WTC11 (cell line): ENCODE measurements around the gene RBM28.

Experiments
- PRDM15 ChIP-seq: sonication (generic); formaldehyde crosslinking; IDR thresholded peaks from 2 replicates; pipeline ENCODE4 v1.8.0; 2022; ENCODE audit warnings: missing genetic modification reagents
- TF ChIP-seq, protein P1 (sequence below): fragments of 250-450 bp; sonication (Bioruptor Pico); IDR thresholded peaks from 2 replicates; pipeline ENCODE4 v1.9.0; 2021; ENCODE audit warnings: mild to moderate bottlenecking, borderline replicate concordance
- TF ChIP-seq, protein P2 (sequence below): sonication (generic); formaldehyde crosslinking; IDR thresholded peaks from 2 replicates; pipeline ENCODE4 v1.8.0; 2022; ENCODE audit warnings: mild to moderate bottlenecking, missing genetic modification reagents

DNA sequence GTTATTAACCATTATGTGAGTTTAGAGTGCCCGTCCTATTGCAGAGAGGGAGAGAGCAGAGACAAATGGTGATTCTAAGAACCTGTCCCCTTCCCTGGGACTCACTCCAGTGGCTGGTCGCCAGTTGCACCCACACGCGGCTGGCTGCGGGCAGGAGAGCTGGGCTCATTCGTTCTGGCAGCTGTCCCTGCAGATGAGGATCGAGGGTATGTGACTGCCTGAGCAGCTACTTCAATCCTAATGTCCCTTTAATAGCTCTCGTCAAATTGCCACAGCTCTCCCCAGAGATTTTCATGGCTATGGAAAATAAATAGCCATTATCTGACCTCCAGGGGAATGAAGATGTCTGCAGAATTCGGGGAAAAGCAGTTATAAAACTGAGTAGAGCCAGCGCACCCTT lies 41.6 kb downstream of the RBM28 start:
- TF ChIP-seq, protein P1, sequence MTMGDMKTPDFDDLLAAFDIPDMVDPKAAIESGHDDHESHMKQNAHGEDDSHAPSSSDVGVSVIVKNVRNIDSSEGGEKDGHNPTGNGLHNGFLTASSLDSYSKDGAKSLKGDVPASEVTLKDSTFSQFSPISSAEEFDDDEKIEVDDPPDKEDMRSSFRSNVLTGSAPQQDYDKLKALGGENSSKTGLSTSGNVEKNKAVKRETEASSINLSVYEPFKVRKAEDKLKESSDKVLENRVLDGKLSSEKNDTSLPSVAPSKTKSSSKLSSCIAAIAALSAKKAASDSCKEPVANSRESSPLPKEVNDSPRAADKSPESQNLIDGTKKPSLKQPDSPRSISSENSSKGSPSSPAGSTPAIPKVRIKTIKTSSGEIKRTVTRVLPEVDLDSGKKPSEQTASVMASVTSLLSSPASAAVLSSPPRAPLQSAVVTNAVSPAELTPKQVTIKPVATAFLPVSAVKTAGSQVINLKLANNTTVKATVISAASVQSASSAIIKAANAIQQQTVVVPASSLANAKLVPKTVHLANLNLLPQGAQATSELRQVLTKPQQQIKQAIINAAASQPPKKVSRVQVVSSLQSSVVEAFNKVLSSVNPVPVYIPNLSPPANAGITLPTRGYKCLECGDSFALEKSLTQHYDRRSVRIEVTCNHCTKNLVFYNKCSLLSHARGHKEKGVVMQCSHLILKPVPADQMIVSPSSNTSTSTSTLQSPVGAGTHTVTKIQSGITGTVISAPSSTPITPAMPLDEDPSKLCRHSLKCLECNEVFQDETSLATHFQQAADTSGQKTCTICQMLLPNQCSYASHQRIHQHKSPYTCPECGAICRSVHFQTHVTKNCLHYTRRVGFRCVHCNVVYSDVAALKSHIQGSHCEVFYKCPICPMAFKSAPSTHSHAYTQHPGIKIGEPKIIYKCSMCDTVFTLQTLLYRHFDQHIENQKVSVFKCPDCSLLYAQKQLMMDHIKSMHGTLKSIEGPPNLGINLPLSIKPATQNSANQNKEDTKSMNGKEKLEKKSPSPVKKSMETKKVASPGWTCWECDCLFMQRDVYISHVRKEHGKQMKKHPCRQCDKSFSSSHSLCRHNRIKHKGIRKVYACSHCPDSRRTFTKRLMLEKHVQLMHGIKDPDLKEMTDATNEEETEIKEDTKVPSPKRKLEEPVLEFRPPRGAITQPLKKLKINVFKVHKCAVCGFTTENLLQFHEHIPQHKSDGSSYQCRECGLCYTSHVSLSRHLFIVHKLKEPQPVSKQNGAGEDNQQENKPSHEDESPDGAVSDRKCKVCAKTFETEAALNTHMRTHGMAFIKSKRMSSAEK = no peak
- TF ChIP-seq, protein P2, sequence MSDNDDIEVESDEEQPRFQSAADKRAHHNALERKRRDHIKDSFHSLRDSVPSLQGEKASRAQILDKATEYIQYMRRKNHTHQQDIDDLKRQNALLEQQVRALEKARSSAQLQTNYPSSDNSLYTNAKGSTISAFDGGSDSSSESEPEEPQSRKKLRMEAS (CRISPR knock-in tag) = no peak
- TF ChIP-seq PRDM15 (CRISPR knock-in tag) = no peak
